AG20443 (cell line): ENCODE measurements around the gene RABGEF1.
"Not testable (repeated sequence)": the region's sequence is repeated elsewhere in the genome, so short reads cannot be mapped to it uniquely, and the experiment has no call there.

Experiments
- DNase-seq: peaks from one replicate; pipeline ENCODE4 v3.0.0; 2012; ENCODE audit warnings: low spot score, mixed read lengths

Gene RABGEF1

DNA sequence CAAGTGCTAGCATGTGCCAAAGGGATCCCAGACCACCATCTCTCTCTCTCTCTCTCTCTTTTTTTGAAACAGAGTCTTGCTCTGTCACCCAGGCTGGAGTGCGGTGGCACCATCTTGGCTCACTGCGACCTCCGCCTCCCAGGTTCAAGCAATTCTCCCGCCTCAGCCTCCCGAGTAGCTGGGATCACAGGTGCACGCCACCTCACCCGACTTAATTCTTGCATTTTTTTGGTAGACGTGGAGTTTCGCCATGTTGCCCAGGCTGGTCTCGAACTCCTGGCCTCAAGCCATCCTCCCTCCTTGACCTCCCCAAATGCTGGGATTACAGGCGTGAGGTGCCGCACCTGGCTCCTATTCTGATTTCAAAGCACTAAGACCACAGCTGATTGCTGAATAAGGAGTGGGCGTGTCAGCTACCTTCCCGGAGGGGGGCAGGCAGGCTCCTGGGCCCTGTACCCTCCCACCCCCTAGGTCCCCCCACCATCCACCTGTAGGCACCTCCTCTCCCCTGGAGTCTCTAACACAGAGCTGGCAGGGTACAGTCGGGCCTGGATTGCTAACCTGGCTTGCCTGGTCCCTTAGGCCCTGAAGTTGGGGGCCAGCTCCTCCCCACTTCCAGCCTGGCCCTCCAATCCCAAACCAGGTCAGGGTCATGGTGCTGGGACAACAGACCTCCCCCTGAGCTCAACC, 74.8 kb downstream of the RABGEF1 start:
- DNase-seq = not testable (repeated sequence)

DNA sequence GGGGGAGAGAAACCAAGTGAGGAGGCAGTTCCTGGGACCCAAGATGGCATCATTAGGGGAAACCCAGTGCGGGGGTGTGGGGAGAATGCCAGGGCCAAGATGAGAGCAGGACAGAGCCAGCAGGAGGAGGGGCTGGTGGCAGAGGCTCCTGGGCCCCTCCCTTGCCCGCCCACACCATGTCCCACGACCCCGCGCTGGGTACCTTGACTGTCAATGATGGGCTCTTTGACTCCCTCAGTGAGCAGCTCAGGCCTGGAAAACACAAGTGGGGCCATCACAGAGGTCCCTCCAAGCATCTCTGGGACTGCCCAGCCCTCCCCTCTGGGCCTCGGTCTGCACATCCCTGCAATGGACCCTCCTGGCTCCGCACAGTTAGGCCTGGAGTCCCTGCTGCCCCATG, 75.4 kb downstream of the RABGEF1 start:
- DNase-seq = no peak

DNA sequence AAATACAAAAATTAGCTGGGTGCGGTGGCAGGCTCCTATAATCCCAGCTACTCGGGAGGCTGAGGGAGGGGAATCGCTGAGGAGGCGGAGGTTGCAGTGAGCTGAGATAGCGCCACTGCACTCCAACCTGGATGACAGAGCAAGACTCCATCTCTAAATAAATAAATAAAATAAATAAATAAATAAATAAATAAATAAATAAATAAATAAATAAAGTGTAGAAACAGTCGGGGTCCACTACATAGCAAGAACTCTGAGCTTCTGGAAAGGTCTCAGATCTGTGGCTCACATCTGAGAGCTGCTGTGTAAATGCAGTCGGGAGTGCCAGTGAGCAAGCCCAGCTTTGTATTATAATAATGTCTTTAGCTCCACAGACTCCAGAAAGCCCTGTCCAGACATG, 76.1 kb downstream of the RABGEF1 start:
- not testable (repeated sequence) for DNase-seq

DNA sequence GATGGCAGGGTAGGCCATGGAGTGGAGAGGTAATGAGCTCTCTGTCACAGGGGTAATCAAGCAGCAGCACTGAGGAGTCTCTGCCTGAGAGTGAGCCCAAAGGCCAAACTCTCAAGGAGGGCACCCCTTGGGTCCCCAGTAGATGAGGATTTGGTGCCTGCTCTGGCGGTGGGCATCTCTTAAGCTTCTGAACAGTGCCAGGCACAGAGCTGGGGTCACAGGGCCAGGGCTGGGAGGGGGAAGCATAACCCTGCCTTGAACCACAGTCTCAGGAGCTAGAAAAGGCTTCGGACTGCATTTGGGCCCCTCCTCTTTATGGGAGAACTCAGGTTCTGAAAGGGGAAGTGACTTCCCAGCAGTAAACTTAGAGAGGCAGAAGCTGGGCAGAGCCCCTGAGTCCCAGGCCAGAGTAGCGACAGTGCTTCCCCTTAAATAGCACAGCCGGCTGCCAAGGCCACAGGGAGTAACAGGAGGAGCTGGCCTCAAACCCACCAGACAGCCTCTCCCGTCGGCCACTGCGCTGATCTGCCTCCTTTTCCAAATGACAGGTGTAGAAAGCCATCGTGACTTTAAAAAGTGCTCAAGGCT, 76.8 kb downstream of the RABGEF1 start:
- DNase-seq = not testable (repeated sequence)

DNA sequence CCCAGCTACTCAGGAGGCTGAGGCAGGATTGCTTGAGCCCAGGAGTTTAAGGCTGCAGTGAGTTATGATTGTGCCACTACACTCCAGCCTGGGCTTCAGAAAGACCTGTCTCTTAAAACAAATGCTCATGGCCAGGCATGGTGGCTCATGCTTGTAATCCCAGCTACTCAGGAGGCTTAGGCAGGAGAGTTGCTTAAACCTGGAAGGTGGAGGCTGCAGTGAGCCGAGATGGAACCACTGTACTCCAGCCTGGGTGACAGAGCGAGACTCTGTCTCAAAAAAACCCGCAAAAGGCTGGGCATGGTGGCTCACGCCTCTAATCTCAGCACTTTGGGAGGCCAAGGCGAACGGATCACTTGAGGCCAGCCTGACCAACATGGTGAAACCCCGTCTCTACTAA, 77.4 kb downstream of the RABGEF1 start:
- not testable (repeated sequence) for DNase-seq

DNA sequence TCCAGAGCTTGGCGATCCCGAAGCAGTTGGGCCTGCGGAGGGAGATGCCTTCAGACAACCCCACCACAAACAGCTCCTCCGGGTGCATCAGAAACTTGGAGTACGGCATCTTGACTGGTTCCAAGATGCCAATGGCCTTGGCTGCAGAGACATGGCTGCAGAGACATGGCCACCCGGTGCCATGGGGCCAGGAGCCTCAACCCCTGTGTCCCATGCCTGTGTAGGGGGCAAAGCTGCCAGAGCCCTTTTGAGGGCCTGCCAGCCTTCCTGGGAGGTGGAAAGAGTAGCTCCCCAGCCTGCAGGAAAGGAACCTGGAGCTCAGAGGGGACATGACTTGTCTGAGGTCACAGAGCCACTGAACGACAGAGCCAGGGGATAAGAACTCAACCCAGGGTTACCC, 83.5 kb downstream of the RABGEF1 start:
- no peak for DNase-seq

DNA sequence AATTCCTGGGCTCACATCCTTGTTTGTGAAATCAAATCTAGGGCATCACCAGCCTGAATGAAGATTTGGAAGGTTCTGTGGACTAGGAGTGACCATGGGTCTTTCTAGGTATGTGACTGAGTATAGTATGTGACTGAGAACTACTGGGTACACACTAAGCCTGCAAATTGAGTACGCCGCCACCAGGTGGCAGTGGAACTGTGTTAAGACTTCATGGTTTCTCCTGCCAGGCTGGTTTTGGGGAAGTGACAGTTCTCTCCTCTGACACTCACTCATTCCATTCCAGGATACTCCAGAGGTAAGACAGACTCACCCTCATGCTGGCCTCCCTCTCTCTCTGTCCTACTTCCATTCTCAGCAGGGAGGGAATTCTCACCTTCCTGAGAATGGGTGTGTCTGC, 85.0 kb downstream of the RABGEF1 start:
- not testable (repeated sequence) for DNase-seq

DNA sequence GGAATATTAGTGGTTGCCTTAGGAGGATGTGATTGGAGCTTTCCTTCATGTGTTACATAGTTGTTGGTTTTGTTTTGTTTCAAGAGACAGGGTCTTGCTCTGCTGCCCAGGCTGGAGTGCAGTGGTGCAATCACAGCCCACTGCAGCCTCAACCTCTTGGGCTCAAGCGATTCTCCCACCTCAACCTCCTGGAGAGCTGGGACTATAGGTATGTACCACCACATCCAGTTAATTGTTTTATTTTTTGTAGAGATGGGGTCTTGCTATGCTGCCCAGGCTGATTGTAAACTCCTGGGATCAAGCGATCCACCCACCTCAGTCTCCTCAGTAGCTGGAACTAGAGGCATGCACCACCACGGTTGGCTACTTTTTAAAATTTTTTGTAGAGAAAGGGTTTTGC, 86.1 kb downstream of the RABGEF1 start:
- no peak for DNase-seq

DNA sequence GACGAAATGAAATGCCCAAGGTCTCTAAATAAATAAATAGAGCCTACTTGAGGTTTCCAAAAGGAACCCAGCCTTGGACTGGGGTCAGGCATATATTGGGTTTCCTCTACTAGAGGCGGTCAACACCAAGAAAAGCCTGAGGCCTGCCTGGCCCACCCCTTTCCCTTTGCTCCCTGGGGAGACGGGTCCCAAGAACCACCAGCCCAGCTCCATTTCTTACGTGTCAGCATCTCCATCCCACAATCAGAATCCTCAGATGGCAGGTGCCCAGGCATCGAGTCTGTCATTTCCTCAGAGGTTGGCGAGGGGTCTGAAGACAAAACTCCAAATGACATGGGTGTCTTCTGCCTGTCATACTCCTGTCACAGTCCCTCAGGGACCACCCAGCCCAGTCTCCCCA, 90.4 kb downstream of the RABGEF1 start:
- DNase-seq = not testable (repeated sequence)

DNA sequence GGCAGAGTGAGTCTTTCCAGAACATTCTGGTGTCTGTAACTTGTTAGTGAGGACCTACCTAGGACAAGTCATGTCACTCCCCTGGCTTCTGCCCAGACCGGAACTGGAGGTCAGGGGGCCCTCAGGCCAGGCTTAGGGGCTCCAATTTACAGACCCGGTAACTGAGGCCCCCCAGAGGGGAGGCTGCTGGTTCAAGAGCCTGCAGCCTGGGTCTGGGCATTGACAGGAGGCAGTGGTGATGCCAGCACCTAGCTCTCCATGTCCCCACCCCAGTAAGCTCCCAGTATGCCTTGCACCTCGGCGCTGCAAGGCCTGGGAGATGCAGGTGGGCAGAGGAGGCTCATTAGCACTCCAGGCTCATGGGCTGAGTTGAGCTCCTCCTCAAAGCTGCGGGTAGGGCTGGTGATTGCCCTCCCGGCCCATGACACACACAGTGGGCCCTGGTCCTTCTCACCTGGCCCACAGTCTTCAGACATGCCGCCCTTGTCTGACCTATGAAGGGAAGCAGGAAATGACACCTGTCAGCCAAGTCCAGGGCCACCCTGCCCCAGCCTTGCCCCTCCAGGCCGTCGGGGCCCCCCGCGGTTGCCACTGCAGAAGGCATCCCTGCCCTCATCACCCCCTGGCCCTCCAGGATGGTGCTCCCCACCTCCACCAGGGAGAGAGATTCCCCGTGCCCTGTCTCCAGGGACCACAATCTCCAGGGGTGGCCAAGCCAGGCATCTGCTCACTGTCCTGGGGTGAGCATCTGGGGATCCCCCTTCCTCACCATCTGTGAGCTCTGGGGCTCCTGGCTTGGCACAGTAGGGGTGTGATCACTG, 92.2 kb downstream of the RABGEF1 start:
- DNase-seq = no peak

DNA sequence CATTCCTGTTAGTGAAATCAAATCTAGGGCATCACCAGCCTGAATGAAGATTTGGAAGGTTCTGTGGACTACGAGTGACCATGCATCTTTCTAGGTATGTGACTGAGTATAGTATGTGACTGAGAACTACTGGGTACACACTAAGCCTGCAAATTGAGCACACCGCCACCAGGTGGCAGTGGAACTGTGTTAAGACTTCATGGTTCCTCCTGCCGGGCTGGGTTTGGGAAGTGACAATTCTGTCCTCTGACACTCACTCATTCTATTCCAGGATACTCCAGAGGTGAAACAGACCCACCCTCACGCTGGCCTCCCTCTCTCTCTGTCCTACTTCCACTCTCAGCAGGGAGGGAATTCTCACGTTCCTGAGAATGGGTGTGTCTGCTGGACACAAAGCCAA, 96.5 kb downstream of the RABGEF1 start:
- no peak for DNase-seq

DNA sequence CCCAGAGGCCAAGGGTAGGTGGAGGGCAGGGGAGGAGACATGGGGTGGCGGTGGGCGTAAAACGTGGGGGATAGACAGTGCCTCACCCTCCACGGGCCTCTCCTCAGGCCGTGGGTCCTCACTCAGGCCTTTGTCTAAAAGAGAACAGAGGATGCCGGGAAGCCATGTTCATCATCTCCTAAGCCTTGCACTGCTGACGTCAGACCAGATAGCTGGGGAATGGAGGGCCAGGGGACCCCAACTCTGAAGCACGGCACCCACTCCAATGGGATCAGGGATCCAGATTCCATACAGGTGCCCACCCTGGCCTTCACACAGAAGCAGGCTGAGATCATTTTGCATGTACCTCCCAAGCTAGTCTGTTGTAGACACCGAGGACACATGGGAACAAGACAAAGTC, 97.1 kb downstream of the RABGEF1 start:
- no peak for DNase-seq

DNA sequence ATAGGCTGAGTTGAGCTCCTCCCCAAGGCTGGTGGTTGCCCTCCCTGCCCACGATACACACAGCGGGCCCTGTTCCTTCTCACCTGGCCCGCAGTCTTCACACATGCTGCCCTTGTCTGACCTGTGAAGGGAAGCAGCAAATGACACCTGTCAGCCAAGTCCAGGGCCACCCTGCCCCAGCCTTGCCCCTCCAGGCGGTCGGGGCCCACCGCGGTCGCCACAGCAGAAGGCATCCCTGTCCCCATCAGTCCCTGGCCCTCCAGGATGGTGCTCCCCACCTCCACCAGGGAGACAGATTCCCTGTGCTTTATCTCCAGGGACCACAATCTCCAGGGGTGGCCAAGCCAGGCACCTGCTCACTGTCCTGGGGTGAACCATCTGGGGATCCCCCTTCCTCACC, 99.3 kb downstream of the RABGEF1 start:
- no peak for DNase-seq

DNA sequence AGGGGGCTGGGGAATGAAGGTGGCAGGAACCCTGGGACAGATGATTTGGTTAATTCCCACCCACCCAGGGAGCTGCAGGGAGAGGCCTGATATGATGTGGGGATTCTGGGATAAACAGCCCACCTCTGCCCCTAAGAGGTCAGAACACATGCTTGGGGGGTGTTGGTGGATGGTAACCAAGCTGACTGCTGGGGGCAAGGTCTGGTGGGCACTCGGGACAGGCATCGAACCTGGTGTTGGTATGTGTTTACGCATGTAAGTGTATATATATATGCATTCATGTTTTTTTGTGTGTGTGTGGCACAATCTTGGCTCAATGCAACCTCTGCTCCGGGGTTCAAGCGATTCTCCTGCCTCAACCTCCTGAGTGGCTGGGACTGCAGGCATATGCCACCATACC, 99.8 kb downstream of the RABGEF1 start:
- no peak for DNase-seq

DNA sequence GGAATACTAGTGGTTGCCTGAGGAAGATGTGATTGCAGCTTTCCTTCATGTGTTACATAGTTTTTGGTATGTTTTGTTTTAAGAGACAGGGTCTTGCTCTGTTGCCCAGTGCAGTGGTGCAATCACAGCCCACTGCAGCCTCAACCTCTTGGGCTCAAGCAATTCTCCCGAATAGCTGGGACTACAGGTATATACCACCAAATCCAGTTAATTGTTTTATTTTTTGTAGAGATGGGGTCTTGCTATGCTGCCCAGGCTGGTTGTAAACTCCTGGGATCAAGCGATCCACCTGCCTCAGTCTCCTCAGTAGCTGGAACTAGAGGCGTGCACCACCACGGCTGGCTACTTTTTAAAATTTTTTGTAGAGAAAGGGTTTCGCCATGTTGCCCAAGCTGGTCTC, 101.4 kb downstream of the RABGEF1 start:
- no peak for DNase-seq

DNA sequence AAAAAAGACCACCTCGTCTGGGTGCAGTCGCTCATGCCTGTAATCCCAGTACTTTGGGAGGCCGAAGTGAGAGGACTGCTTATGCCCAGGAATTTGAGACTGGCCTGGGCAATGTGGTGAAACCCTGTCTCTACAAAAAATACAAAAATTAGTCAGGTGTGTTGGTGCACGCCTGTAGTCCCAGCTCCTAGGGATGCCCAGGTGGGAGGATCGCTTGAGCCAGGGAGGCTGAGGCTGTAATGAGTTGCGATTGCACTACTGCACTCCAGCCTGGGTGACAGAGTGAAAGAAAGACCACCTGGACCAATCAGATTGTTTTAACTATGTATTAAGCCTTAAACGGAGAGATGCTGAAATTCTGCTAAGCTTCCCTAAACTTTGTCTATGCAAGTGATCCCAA, 103.0 kb downstream of the RABGEF1 start:
- not testable (repeated sequence) for DNase-seq

DNA sequence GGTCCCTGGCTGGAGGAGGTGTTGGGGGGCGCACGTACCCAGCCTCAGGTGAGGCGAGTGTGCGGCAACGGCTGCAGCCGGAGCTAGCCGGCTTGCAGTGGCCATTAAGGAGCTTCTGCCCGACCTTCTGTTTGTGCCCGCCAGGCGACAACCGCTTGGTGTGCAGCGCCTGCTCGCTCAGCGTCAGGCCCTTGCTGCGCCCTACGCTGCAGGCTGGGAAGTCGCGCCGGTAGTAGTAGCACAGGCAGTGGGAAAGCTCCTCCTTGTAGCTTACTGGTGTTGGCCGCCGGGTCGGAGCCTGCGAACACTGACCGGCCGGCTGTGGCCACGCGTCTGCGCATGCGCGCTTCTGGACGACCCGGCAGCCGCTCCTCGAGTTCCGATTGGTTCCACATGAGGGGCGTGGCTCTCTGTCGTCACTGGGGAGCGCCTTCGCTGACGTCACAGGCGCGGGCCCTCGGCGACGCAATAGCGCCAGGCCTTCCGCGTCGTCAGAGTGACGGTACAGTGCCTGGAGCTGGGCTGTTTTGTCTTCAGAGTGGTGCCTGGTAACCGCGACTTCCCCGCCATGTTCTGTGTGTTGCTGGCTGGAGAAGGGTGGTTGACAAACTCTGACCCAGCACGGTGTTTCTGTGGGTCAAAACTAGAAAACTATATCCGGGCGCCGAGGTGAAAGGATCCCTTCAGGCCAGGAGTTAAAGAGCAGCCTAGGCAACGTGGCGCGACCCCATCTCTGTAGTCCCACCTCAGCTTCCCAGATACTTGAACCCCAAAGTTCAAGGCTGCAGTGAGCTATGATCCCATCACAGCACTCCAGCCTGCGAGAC, 104.2 kb downstream of the RABGEF1 start:
- DNase-seq = peak; percentile 100

DNA sequence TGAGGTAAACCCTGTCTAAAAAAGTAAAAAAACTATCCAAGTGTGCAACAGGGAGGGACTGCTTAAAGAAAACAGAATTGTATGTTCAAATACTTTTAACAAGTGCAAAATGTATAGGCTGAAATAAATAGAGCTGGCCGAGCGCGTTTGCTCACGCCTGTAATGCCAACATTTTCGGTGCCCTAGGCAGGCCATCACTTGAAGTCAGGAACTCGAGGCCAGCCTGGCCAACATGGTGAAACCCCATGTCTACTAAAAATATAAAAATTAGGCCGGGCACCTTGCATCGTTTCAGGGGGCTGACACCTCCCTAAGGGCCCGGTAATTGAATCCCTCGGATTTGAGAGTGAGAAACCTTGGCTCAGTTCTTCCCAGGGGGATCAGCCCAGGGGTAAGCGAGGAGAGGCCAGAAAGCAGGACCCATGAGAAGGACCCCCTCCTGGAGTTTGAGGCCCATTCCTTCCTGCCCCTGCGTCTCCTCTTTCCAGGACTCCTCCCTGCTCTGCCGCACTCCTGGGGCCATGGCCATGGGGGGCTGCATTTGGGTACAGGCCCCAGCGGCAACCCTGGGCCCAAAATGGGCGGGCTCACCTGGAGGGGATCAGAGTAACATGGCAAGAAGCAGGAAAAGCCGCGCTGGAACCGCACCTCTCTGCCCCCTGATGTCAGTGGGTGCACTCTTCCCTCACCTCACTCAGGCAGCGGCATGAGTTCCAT, 105.0 kb downstream of the RABGEF1 start:
- no peak for DNase-seq

DNA sequence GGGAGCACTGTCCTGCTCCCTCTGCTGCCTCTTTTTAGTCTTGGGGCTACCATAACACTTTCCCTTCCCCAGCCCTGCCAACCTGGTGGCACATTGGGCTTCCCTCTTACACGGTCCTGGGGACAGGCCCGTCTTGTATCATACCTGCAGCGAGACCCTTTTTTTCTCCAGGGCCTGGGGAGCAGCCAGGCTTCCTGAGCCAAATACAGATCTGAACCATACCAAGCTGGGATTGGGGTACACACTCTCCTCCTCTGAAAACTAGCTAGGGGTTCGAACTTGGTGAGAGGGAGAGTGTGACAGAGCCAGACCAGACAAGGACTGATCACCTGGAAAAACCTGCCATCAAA, 105.5 kb downstream of the RABGEF1 start:
- not testable (repeated sequence) for DNase-seq

DNA sequence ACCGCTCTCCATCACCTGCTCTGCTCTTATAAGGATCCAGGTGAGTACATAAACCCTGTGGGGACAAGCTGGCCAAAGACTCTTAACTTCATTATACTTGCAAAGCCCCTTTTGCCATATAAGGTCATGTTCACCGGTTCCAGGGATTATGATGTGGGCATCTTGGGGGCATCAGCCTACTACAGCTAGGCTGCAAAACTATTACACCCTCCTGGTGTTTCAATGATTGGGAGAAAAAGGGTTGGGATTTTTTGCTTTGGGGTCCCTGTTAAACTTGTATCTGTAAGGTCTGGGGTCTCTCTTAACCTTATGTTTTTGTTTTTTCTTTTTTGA, 107.0 kb downstream of the RABGEF1 start:
- DNase-seq = not testable (repeated sequence)

DNA sequence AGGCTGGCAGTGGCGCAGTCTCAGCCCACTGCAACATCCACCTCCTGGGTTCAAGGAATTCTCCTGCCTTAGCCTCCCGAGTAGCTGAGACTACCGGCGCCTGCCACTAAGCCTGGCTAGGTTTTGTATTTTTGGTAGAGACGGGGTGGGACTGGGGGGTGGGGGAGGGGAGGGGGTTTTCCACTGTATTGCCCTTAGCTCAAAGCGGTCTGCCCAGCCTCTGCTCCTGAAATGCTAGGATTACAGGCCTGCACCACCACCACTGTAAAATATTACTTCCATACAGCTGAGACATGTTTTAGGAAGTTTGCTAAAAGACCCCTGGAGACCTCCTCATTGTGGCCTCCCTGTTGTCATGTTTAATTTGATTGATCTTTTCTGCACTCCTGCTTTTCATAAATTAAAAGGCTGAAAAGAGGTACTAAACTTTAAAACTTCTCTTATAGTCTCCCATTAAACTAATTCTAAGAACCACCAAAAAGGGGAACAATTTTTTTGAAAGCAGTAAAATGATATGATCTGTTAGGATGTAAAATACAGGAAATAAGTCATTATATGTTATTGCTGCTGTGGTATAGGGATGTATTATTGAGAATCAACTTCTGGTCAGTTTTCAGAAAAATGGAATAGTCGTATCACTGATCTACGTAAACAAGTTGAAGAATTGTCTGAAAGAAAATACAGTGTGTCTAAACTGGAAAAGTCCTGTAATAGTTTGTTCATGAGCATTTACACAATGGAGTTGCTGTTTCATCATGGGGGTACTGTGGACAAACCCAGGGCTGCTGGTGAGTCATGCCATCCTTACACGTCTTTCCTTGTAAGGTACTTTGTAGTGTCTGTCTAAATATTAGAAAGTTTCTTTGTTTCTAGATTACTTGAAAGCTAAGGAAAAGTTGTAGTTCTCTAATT, 107.6 kb downstream of the RABGEF1 start:
- DNase-seq = no peak
